SIG-M5 treated with dmso at 0.1 percent for 504 hours (cell line): ENCODE results near the gene MYL2.
A peak's percentile ranks its signal among the peaks of the same experiment; 100 is the strongest.

Experiments
- DNase-seq: peaks from one replicate; lab custom pipeline; 2025; ENCODE audit not compliant: unreplicated experiment; lab: John Stamatoyannopoulos, UW

MYL2 gene

DNA sequence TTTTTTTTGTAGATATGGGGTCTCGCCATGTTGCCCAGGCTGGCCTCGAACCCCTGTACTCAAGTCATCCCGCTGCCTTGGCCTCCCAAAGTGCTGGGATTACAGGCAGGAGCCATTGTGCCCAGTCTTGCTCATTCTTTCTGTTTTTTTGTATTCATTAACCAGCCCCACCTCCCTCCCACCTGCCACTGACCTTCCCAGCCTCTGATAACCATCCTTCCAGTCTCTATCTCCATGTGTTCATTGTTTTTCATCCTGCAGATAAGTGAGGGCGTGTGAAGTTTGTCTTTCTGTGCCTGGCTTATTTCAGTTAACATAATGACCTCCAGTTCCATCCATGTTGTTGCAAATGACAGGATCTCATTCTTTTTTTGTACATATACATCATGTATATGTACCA lies 19.0 kb downstream of the MYL2 start:
- no peak for DNase-seq

- no peak for DNase-seq
These were observed 23.8 kb downstream of the MYL2 start for GRCh38 chr12:110896559-110896958.

DNA sequence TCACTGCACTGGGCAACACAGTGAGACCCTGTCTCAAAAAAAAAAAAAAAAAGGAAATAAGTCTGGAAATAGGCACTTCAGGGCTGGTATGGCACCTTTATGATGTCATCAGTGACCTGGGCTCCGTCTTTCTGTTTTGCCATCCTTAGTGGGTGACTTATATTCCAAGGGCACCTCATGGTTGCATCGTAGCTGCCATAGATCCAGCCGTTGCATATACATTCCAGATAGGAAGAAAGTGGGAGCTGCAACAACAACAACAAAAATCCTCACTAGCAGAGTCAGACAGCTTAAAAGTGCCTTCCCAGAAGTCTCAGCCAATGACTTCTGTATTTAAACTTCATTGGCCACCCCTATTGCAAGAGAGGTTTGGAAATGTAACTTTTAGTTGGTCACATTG lies 26.4 kb downstream of the MYL2 start:
- no peak for DNase-seq

DNA sequence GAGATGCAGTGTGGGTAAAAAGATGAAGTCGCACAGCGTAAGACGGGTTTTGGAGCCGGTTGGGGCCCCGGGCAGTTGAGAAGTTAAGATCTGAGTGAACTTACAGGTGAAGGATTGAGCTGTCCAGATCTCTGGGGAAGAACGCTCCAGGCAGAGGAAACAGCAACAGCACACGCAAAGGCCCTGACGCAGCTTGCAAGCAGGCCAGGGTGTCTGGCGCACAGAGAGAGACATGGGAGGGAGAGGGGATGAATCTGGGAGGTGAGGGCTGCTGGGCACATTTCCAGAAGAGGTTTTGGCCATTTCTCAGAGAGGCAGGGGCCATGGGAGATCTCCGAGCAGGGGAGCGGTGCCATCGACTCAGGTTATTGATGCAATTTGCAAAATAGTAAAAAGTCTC lies 31.0 kb downstream of the MYL2 start:
- DNase-seq = no peak

DNA sequence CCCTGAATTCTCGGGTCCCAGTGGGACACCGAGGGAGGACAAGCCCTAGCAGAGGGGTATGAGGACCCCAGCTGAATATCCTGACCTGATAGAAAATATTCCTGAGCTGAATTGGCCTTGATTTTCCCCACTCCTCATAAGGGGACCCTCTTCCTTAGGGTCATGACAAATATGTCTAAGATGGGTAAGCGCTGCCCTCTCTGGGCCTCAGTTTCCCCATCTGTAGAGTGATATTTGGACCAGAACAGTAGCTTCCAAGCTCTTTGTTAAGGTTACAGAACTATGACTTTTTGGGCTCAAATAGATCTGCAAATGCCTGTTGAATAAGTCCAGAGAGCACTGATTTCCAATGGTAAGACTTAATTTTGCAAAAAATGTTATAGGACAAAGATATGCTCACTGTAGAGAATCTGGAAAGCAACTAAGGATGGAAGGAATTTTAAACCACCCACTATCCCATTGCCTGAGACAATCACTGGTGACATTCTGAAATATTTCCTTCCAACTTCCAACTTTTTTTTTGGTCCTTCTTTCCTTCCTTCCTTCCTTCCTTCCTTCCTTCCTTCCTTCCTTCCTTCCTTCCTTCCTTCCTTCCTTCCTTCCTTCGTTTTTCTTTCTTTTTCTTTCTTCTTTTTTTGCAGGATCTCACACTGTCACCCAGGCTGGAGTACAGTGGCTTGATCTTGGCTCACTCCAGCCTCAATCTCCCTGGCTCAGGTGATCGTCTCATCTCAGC lies 32.0 kb downstream of the MYL2 start:
- no peak for DNase-seq

DNA sequence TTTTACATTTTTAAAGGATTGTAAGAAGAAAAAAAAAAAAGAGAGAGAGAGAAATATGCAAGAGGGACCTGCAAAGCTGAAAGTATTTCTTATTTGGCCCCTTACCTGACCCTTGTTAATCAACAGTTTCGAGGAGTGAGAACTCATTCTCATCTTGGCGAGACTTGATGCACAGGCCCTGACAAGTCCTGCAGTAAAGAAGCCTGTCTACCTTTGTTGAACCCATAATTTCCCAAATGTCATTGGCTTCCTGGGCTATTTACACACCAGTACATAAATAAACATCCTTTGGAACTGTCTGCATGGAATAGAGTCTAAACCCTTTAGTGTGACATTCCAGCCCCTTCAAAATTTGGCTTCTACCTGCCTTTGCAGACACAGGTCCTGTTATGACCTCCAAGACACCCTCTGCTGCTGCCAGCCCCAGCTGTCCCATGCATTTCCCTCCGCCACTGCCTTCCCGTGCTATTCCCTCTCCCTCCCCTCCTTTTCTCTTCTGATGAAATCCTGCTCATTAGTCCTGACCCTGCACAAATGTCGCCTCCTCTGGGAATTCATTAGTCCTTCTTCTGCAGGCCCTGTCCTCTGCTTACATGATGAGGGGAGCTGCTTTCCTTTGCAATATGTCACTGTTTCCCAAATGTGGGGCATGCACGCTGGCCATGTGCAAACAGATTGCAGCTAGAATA lies 35.1 kb downstream of the MYL2 start:
- DNase-seq = no peak

- no peak for DNase-seq
These were observed 37.1 kb downstream of the MYL2 start for GRCh38 chr12:110883251-110883650.

GRCh38 chr12:110880651-110881050 lies 39.7 kb downstream of the MYL2 start:
- no peak for DNase-seq

GRCh38 chr12:110874781-110875180 lies 45.6 kb downstream of the MYL2 start:
- DNase-seq = no peak

GRCh38 chr12:110874351-110874750 lies 46.0 kb downstream of the MYL2 start:
- no peak for DNase-seq

GRCh38 chr12:110872100-110872499 lies 48.3 kb downstream of the MYL2 start:
- DNase-seq = no peak

GRCh38 chr12:110869803-110870202 lies 50.6 kb downstream of the MYL2 start:
- no peak for DNase-seq

GRCh38 chr12:110869026-110869425 lies 51.4 kb downstream of the MYL2 start:
- peak; percentile 95 for DNase-seq

GRCh38 chr12:110865521-110865920 lies 54.9 kb downstream of the MYL2 start:
- no peak for DNase-seq

- DNase-seq = no peak
These were observed 57.2 kb downstream of the MYL2 start for GRCh38 chr12:110863161-110863560.

GRCh38 chr12:110862329-110862728 lies 58.0 kb downstream of the MYL2 start:
- no peak for DNase-seq

- DNase-seq = no peak
These were observed 58.6 kb downstream of the MYL2 start for GRCh38 chr12:110861729-110862128.
